HG03139 (cell line): Measurements from ENCODE around the gene HPF1.
"Not testable (repeated sequence)": the region's sequence is repeated elsewhere in the genome, so short reads cannot be mapped to it uniquely, and the experiment has no call there.

Source experiments
- ATAC-seq: cut with Tn5 transposase; IDR thresholded peaks from one replicate; pipeline ENCODE4 v1.9.1; 2021; ENCODE audit not compliant: unreplicated experiment

Gene HPF1

DNA sequence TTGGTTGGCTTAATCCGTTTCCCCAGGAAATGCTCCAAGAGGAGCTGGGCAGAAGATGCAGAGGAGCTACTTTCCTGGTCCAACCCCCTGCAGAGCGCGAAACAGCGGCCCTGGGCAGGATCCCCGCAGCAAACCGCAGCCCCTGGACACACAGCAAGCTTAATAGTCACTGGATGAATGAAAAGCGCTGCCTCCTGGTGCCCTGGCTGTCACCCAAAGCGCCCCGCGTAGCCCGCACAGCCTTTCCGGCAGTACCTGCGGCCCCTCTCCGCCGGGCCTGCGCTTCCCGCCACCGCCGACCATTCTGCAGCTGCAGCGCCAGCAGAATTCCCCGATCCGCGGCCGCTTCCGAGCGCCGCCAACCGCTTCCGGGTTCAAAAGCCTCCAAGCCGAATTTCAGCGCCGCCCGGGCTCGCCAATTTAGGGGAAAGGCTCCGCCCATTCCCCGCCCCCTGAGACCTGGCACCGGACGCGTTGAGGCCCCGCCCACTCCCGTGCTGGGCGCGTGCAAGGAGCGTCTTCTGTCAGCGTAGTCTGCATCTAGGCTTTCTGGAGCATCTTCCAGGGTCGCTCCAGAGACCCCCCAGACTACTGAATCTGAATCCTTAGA lies at the start of gene HPF1:
HPF1 (minus strand) TSS at position 370 of the 610 bp plus-strand sequence; CDS start at position 303, 67 bp downstream.
- ATAC-seq: peak; percentile 93

DNA sequence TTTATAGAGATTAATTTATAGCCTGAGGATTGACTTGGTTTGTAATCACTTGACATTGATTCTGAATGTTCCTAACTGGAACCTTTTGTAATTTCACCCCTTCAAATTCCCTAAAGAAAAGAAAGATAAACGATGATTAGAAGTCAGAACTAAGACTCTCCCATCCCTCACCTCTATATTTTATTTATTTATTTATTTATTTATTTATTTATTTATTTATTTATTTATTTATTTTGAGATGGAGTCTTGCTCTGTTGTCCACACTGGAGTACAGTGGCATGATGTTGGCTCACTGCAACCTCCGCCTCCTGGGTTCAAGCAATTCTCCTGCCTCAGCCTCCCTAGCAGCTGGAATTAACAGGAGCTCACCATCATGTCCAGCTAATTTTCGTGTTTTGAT lies 49.0 kb upstream of the HPF1 start:
- not testable (repeated sequence) for ATAC-seq

DNA sequence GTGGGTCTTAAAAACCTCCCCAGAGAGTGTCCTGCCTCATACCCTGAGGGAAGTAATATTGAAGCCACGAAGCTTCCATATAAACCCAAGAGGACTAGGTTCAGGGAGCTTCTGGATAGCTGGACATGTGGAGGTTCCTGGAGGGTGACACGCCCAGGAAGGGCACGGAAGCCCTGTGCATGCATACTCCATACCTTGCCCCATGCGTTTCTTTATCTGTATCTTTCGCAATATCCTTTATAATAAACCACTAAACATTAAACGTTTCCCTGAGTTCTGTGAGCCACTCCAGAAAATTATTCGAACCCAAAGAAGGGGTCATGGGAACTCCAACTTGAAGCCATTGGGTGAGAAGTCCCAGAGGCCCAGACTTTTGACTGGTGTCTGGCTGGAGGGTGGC lies 45.7 kb upstream of the HPF1 start:
- ATAC-seq: no peak

DNA sequence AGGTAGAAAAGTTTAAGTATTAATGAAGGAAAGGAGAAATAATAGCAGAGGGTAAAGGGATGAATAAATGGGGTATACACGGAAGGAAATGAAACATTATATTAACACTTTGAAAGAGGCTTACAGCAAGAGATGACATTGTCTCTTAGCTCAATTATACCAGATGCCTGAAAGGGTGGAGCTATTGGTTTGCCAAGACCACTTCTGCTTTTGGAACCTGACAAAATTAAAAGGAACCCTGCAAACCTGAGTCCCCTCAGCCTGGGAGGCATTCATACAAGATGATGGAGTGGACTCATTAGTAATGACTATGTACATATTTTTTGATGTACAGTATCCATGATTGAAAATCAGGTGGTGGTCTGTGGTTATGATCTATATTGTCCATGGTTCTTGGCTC lies 45.1 kb upstream of the HPF1 start:
- ATAC-seq: no peak

DNA sequence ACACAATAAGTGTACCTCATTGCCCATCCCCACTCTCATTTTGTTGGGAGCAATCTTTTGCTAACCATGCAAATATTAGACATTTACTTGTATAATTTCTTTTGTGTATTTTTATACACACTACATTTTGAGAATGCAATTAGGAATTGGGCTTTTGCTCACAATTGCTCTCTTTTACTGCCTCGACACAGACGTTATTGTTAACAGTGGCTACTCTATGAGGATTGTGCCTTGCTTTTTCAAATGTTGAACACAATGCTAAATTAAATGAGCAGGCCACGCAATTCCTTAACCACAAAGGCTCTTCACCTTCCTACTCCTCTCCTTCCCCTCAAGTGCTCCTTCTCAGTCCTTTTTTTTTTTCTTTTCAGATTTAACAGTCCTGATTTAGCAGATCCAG lies 42.8 kb upstream of the HPF1 start:
- ATAC-seq: no peak

DNA sequence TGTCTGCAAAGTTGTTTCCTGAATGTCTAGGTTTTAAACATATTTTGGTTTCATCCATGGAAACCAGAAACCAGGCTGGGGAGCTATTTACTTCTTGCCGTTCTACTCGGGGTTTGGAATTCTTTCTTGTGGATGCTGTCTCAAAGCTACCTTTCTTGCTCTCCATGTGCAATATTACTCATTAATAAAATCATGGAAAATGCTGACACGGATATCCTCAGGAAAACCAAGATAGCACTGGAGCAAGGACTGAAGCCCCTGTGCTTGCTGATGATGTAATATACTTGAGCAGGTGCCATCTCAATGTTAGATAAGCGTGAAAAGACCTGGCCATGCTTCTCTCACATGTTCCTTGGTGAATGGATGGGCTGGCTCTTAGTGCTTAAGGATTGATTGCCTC lies 41.5 kb upstream of the HPF1 start:
- no peak for ATAC-seq

DNA sequence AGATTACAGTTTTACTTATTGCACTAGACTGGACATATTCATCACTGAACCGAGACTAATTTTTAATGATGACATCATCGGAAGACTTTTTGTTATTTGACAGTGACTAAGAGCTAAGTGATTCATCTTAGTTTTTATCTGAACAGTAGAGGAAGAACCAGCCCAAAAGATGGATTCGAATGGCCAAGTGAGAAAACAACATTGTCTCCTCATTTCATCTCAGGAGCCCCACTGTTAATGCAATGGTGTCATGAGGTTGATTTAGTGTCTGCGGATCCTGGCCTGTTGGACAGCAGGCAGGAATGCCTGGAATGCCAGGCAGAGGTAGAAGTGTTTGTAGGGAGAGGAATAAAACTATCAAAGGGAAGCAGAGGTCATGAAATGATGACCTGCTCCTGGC lies 37.8 kb upstream of the HPF1 start:
- ATAC-seq: no peak

DNA sequence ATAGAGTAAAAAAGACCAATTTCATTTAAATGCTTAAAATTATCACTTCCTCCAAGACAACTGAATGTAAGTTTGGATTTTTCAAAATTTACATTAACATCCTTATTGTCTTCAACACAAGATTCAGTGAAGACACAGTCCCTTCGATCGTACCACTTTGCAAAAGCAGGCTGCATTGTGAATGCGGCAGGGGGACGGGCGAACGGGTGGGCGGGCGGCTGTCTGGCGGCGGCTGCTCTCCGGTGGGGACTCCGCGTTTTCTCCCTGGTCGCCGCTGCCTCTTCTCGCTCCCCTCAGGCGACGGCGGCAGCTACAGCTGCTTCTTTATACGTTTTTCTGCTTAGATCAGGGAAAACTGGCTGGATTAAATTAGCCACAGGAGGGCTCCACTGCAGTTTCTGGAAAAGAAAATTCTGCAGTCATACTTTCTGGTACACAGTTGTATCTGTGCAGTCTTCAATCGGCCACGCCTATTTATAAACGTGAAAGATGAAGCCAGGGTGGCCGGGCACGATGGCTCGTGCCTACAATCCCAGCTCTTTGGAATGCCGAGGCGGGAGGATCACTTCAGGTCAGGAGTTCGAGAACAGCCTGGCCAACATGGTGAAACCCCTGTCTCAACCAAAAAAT lies 33.9 kb upstream of the HPF1 start:
- no peak for ATAC-seq

DNA sequence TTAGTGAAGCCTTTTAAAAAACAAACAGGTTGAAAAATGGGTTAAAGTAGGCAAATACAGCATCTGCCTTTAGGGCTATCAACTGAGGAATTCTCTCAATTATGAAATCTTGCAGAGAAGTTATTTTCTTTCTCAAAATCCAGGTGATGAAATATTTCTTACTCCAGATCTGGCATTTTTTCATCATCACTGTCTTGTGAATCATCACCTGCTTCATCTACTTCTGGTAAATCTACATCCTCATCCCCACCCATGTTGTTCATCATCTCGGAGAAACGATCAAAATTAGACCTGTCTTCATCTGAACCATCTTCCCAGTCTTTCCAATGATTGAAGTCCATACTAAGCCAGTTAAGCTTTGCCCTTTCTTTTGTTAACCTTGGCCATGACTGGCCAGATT lies 33.3 kb upstream of the HPF1 start:
- ATAC-seq: no peak

DNA sequence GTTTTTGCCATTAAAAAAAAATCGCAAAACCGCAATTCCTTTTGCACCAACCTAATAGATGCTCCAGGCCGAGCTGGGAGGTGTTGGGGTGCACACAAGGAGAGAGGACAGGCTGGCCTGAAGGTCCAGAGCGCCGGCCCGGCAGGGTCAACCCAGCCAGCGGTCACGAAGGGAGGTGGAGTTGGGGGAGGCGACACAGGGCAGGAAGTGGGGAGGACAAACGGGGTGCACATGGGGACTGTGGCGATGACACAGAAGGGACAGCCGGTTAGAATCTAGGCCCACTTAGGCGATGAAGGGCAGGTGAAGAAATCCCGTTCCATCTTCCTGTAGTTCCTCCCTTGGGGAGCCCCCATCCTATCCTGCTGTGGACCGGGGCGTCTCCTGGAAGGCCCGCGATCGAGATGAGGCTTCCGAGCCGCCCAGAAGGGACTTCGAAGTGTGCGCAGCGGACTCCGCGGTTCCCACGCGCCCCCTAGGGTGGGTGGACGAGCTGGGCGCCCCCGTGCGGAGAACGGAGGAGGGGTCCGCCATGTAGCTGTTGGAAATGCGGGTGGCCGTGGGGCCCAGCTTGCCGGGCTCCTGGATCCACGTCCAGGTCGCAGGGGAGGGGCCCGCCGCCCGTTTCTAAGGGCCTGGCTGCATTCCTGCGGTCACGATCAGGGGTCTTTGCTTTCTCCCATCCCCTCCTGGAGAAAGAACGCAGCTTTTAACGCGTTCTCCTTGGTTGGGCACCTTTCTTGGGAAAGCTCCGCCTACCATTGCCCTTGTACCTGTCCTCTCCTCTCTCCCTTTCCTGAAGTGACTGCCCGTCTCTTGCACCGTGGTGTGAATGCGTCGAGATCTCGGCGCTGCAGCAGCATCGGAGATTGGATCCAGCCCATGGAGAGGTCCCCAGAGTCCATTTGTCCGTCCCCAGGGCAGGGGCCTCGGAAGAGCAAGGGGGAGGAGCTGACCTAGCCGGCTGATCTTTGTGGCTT lies 17.0 kb upstream of the HPF1 start:
- no peak for ATAC-seq

DNA sequence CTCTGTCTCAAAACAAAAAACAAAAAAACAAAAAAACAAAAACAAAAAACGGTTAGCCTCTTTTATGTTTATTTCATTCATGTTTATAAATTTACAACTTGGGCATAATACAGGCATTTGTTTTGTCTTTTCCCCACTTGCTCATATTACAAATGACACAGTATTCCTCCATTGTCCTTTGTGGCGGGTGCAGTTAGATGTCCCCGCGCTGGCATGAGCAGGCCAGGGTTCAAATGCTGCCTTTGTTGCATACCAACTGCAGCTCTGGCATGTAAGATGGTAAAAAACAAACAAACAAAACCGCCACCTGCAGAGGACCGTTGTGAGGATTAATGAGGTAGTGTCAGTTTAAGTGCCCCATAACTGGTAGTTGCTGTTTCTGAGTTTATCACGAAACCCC lies 16.1 kb upstream of the HPF1 start:
- no peak for ATAC-seq

DNA sequence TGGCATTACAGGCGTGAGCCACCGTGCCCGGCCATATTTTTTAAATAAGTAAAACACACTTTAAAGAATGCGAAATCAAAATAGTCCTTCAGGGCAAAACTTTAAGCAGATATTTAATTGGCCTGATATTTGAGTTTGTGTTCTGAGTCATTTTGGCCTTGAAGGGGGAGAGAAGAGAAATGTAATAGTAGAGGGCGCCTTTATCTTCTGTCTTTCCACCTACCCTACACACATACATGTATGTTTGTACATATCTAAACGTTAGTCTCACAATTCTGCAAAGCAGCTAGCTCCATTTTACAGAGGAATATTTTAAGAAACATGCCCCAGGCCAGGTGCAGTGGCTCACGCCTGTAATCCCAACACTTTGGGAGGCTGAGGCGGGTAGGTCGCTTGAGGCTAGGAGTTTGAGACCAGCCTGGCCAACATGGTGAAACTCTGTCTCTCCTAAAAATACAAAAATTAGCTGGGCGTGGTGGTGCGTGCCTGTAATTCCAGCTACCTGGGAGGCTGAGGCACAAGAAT lies 13.9 kb upstream of the HPF1 start:
- not testable (repeated sequence) for ATAC-seq

DNA sequence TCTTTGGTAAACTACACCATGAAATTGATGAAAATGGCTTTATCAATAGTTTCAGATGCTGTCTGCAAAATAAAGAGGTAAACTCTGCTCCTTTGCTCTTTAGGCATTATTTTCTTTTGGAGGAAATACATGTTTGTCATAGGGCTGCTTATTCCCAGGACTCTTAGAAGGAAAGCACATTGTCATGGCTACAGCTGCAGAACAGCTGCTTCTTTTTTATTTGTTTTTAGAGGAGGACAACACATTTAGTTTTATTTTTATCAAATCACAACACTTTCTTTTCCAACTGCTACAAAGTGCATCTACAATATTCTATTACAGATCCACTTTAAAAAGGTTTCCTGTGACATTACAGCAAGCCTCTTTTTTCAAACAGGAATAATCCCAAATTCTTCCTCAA lies 12.7 kb upstream of the HPF1 start:
- no peak for ATAC-seq

DNA sequence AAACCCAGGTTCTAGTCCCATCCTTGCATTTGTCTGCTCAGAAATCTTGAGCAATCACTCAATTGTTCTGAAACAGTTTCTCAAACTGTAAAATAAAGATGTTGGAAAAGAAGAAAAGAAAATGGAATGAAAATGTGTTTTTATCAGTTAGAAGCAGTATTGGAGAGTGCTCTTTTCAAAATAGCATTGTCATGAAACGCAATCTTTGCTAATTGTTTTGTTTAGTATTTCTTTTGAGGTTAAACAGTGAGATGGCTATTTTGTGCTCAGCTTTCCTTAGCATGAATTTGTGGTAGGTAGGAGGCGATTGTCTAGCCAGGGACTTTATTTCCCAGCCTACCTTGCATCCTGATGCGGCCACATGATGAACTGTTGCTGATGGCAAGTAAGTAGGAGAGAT lies 10.6 kb upstream of the HPF1 start:
- no peak for ATAC-seq

DNA sequence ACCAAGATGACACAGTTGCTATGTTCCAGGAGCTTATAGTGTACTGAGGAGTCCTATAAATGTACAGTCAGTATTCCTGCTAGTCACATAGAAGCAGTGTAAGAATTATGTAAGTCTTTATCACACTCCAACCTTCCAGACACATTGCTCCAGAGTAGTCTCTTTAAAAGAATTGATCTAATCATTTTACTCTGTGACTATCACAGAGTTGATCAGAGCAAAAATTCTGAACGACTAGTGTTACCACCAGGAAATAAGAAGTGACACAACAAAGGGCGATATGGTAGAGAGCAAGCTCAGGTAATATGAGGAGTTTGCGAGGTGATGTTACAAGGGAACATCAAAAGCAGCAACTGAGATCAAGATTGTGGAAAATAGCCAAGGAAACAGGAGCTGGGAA lies 9.0 kb upstream of the HPF1 start:
- no peak for ATAC-seq

DNA sequence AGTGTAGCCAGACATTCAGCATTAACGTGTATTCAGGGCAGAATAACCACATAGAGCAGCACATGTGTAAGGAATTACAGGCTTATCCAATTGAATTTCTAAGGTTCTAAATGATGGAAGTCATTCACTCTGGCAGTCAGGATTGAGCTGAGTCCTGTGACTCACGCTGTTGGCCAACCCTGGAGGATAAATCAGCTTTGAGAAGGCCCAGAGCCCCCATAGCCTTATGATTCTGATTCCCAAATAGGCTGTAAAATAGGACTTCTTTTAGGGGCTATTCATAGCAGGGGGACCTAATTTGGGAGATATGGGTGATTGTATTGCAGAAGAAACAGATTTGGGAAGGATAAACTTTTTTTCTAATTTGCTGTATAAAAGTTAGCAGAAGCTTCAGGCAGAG lies 8.1 kb upstream of the HPF1 start:
- no peak for ATAC-seq

DNA sequence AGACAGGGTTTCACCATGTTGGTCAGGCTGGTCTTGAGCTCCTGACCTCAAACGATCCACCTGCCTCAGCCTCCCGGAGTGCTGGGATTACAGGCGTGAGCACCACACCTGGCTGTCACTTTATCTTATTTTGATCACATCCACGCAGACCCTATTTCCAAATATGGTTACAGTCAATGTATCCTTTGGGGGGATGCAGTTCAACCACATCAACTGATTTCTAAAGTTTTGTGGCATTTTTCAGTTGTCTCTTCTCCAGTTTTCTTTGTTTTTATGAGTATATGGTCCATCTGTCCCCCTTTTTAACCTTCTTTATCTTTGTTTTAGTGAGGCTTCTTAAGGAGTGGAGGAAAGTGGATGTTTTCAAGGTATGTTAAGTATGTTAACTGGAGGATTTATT lies 4.1 kb upstream of the HPF1 start:
- no peak for ATAC-seq

DNA sequence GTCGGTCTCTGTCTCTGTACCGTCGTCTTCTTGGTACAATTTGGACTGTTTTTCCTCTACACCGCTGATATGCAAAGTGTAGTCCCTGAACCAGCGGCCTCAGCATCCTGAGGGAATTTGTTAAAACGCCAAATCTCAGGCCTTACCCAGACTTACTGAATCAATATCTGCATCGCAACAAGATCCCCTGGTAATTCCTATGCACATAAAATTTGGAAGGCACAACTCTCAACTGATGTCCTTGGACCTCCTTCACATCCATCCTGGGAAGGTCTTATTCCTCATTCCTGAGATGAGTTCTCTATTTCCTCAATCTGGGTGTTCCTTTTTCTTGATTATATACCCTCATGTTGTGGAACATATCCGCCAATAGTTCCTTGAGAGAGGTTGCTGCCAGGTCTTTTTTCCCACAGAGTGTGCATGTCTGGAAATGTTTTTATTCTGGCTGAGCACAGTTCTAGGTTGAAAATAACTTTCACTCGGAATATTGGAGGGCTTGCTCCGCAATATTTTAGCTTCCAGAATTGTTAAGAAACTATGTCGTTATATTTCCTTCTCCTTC lies 738 bp upstream of the HPF1 start:
- ATAC-seq: no peak

DNA sequence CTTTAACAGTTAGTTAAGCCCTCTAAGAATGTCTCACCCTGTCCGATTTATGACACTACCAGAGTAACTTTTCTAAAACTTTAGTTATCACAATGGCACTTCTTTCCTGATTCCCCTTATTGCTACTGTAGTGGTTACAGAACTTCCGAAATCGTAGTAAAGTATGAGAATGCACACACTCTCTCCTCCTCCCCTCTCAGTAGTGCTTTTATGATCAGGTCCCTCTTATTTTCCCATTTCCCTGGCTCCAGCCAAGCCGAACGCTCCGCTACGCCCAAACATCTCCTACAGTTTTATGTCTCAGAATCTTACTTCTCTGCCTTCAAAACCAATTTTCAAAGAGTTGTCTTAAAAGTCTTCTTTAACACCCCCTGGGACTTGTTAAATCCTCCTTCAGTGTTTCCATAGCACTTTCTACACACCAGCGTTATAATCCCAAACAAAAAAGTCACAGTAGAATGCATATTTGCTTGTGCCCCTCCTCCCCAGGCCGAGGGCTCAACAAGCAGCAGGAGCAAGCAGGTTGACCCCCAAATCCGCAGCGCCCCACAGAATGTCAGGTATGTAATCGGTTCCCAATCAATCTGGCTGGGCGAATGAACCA lies 671 bp downstream of the HPF1 start:
- ATAC-seq: no peak

DNA sequence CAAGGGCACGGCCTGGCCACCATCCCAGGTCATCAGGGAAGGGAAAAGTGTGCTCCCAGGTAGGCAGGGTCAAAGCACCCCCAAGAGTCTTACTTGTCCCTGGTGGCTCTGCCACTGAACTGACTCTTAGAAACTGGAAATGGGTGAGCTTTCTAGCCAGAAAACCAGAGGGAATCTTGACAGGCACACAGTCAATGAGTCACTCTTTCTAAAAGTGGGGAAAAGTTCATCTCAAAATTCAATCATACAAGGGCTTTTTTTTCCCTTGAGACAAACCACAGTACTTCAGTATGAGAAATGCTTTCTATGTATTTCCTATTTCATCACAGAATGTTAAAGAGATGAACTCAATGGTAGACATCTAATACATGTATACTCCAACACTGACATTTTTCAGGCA lies 12.5 kb downstream of the HPF1 start:
- ATAC-seq: no peak

DNA sequence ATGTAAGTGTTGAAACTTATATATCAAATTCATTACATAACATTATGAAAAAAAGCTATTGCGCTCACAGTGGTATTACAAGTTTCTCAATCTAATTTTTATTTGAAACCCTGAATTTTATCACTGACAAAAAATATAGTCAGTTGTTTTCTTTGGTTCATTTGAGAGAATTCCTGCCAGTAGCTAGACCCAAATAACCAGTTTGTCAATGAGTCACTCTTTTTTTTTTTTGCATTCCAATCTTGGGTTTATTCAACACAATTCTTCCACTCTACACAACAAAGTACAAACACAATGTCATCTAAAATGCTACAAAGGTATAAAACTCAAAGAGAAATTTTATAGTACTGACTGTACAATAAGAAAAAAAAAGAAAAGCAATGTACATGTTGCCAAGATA lies 13.1 kb downstream of the HPF1 start:
- no peak for ATAC-seq
